Endodermal cell (in vitro differentiated cells): ENCODE measurements around the gene TTC21A. TPM values are rescaled to one million over a fixed set of nuclear protein-coding genes. Genes with fewer than 3 reads are reported as not detected.

Experiments used
- DNase-seq: peaks from one replicate; pipeline ENCODE4 v3.0.0-alpha.2; 2017
- H3K27ac ChIP-seq: 2 replicates; pipeline ENCODE4 v1.5.1; 2013; ENCODE audit warnings: mild to moderate bottlenecking, low read depth, low read length, moderate library complexity
- H3K27me3 ChIP-seq: 2 replicates; pipeline ENCODE4 v1.6.1; 2013; ENCODE audit warnings: mild to moderate bottlenecking, low read length, moderate library complexity; ENCODE audit not compliant: insufficient read depth, control insufficient read depth, poor library complexity, severe bottlenecking
- H3K36me3 ChIP-seq: 2 replicates; pipeline ENCODE4 v1.7.0; 2013; ENCODE audit warnings: mild to moderate bottlenecking, low read length, moderate library complexity; ENCODE audit not compliant: control insufficient read depth, insufficient read depth
- H3K4me1 ChIP-seq: one replicate; pipeline ENCODE4 v1.7.0; 2013; ENCODE audit warnings: low read length; ENCODE audit not compliant: control insufficient read depth, insufficient read depth
- H3K4me3 ChIP-seq: 2 replicates; pipeline ENCODE4 v1.5.1; 2013; ENCODE audit warnings: mild to moderate bottlenecking, low read length, moderate library complexity
- H3K9ac ChIP-seq: 2 replicates; pipeline ENCODE4 v1.6.1; 2013; ENCODE audit warnings: mild to moderate bottlenecking, low read length, moderate library complexity; ENCODE audit not compliant: poor library complexity, severe bottlenecking; ENCODE audit errors: extremely low read depth
- H3K9me3 ChIP-seq: 2 replicates; pipeline ENCODE4 v1.6.1; 2013; ENCODE audit warnings: mild to moderate bottlenecking, low read length, moderate library complexity; ENCODE audit not compliant: control insufficient read depth
- H3K27ac Mint-ChIP-seq: 2 replicates; pipeline ENCODE4 v1.8.0; 2020; ENCODE audit warnings: mixed read lengths
- H3K27me3 Mint-ChIP-seq: 2 replicates; pipeline ENCODE4 v1.8.0; 2021; ENCODE audit warnings: mild to moderate bottlenecking, mixed read lengths; ENCODE audit not compliant: insufficient read depth
- H3K36me3 Mint-ChIP-seq: 2 replicates; pipeline ENCODE4 v1.8.0; 2020; ENCODE audit warnings: low read depth, mixed read lengths
- H3K4me1 Mint-ChIP-seq: 2 replicates; pipeline ENCODE4 v1.8.0; 2020; ENCODE audit warnings: mixed read lengths
- H3K4me3 Mint-ChIP-seq: 2 replicates; pipeline ENCODE4 v1.8.0; 2020; ENCODE audit warnings: mild to moderate bottlenecking, moderate library complexity, mixed read lengths
- H3K9me3 Mint-ChIP-seq: 2 replicates; pipeline ENCODE4 v1.8.0; 2020; ENCODE audit warnings: mild to moderate bottlenecking, mixed read lengths
- CTCF ChIP-seq: fragments of 200-600 bp; sonication (generic); conservative IDR thresholded peaks from 2 replicates; pipeline ENCODE4 v1.5.0; 2021; ENCODE audit warnings: antibody characterized with exemption, mild to moderate bottlenecking
- WGBS, 2 experiments: methylation state at CpG; one replicate each; pipeline versions ENCODE4 v1.1.5 to v1.1.7; 2013; ENCODE audit warnings: missing lambda C conversion rate in 2 of 2, mixed read lengths in 1 of 2; ENCODE audit not compliant: insufficient coverage in 1 of 2, insufficient read length in 1 of 2; 5-methylcytosine and 5-hydroxymethylcytosine counted together
- total RNA-seq, 2 donors: library from RNA; stranded (reverse); fragmentation: NEBNext Ultra II Directional in 1 of 2; extraction: Animal tissue kit (Norgen Biotek cat#: 25700) in 1 of 2; gene quantifications; 2 replicates in 1 of 2; 3 replicates in 1 of 2; pipeline ENCODE4 v1.2.1, GENCODE V29; 2021

The TTC21A gene
- total RNA-seq, 2 donors from 2014 or later = 5.7 to 5.8 TPM

DNA sequence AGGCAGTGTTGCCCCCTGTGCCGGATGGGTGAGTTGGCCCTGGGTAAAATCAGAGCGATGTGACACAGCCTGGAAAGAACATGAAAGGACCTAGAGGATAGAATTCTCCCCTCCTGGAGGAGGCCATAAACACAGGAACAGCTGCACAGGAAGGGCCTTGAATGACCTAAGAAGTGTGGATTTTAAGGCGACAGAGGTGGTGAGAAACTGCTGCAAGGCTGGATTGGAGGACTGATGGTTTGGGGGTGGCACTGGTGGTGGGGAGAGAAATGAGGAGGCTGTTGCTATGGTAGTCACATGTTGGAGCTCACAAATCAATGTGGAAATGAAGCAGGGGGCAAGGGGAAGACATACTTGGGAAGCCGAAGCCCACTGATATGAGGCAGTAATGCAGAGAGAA lies 71.1 kb downstream of the TTC21A start:
- Histone ChIP-seq H3K36me3 (no peaks in the 10 kb centered on the region), H3K27ac (no peak overlapping the region), H3K9ac (peak overlapping the region; percentile 57), H3K27me3 (peaks cover 14% of the 10 kb centered on the region), H3K4me1 (peaks cover 3% of the 10 kb centered on the region), H3K4me3 (peak overlapping the region; percentile 81), H3K9me3 (no peaks in the 10 kb centered on the region)
- Mint-ChIP-seq H3K27ac (peak overlapping the region; percentile 75), H3K9me3 (peaks cover 1% of the 10 kb centered on the region), H3K4me1 (peaks cover 20% of the 10 kb centered on the region), H3K36me3 (no peaks in the 10 kb centered on the region), H3K27me3 (peaks cover 22% of the 10 kb centered on the region), H3K4me3 (peak overlapping the region; percentile 62)
- TF ChIP-seq CTCF = no peak
- WGBS, 2 experiments = 79 to 90% methylated on average over 3 to 4 of the region's 4 CpGs
- DNase-seq = no peak

- Histone ChIP-seq H3K27ac (peak overlapping the region; percentile 19), H3K4me3 (peak overlapping the region; percentile 86), H3K27me3 (peaks cover 14% of the 10 kb centered on the region), H3K9ac (peak overlapping the region; percentile 9), H3K36me3 (no peaks in the 10 kb centered on the region), H3K9me3 (no peaks in the 10 kb centered on the region), H3K4me1 (peaks cover 3% of the 10 kb centered on the region)
- no peak for DNase-seq
- no peaks in the 10 kb centered on the region for H3K9me3 Mint-ChIP-seq
- WGBS, 2 experiments = 68 to 76% methylated on average over 3 of the region's 3 CpGs
- H3K27me3 Mint-ChIP-seq = peaks cover 21% of the 10 kb centered on the region
- H3K4me1 Mint-ChIP-seq = peaks cover 20% of the 10 kb centered on the region
- H3K27ac Mint-ChIP-seq = peak overlapping the region; percentile 76
- H3K36me3 Mint-ChIP-seq = no peaks in the 10 kb centered on the region
- H3K4me3 Mint-ChIP-seq = peak overlapping the region; percentile 63
- TF ChIP-seq CTCF = no peak
These were observed 72.7 kb downstream of the TTC21A start for GRCh38 chr3:39180183-39180545.

DNA sequence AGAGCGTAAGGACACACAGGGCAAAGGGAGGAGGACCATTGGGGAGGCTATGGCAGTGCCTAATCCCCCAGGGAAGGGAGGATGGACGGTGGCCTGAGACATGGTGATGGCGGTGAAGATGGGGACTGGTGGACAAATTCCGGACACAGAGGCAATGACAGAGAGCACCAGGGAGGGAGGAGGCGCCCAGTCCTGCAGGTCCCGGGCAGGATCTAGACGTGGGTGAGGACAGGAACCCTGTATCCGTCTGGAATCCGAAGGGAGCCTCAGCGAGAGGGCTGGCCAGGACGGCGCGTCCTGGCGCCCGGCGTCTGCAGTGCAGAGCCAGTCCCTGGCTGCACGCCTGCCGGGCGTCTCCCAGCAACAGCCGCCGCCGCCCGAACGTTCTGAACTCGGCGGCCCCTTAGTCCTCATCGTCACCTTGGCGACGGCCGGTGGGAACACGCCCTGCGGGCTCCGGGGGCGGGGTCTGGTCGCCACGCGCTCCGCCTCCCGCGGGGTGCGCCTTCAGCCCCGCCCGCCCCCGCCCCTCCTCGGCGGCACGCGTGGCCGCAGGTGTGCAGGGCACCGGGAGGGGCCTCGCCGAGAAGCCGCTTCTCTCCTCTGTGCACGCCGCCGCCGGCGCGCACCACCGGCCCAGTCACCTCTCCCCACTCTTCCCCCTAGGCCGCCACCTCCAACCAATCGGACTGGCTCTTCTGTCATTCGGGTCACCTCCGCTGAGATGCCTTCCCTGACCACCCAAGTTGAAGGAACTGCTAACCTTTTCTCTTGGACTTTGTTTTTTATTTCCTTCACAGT lies 73.3 kb downstream of the TTC21A start:
- 3 to 12% methylated on average over 12 to 64 of the region's 64 CpGs for WGBS, 2 experiments
- Histone ChIP-seq H3K9me3 (no peaks in the 10 kb centered on the region), H3K4me1 (peaks cover 3% of the 10 kb centered on the region), H3K27me3 (peaks cover 14% of the 10 kb centered on the region), H3K9ac (peak overlapping the region; percentile 9), H3K4me3 (peak overlapping the region; percentile 86), H3K36me3 (no peaks in the 10 kb centered on the region), H3K27ac (peak overlapping the region; percentile 19)
- Mint-ChIP-seq H3K9me3 (no peaks in the 10 kb centered on the region), H3K4me1 (peaks cover 20% of the 10 kb centered on the region), H3K36me3 (no peaks in the 10 kb centered on the region), H3K4me3 (peak overlapping the region; percentile 63), H3K27me3 (peaks cover 21% of the 10 kb centered on the region), H3K27ac (peak overlapping the region; percentile 76)
- peak; percentile 95 for DNase-seq
- peak; percentile 50 for TF ChIP-seq CTCF
